ENCODE measurements around the gene DCDC1. TPM values are rescaled to one million over a fixed set of nuclear protein-coding genes. Genes with fewer than 3 reads are reported as not detected.

The DCDC1 gene
- total RNA-seq, 4 donors from 2014 or later = 0.05 to 0.81 (median 0.42) TPM; not detected in 1

DNA sequence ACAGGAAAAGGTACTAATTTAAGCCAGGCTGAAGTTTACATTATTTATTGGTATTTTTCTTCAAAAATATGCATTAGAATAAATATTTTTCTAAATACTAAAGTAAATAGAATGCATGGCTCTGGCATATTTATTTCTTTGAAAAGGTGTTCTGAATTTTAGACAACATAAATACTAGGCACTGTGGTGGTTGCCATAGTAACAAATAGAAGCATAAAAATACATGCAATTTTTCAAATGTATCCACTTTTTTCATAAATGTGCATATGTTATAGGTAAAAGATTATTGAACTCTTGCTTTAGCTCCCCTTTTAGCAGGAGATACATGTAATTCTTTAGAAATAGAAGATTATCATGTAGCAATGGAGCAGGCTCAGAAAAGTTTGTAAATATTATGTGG is 18.4 kb downstream of the DCDC1 start:
- DNase-seq (ENCODE audit: low spot score in 2 of 2) = no peak
- no peak overlapping the region for H3K4me3 ChIP-seq (ENCODE audit: low read depth, poor library complexity, severe bottlenecking)
- intact Hi-C loops (cut with DNase I; ENCODE audit: low total_unique reads) = no loop called here
- TF ChIP-seq, protein P1, sequence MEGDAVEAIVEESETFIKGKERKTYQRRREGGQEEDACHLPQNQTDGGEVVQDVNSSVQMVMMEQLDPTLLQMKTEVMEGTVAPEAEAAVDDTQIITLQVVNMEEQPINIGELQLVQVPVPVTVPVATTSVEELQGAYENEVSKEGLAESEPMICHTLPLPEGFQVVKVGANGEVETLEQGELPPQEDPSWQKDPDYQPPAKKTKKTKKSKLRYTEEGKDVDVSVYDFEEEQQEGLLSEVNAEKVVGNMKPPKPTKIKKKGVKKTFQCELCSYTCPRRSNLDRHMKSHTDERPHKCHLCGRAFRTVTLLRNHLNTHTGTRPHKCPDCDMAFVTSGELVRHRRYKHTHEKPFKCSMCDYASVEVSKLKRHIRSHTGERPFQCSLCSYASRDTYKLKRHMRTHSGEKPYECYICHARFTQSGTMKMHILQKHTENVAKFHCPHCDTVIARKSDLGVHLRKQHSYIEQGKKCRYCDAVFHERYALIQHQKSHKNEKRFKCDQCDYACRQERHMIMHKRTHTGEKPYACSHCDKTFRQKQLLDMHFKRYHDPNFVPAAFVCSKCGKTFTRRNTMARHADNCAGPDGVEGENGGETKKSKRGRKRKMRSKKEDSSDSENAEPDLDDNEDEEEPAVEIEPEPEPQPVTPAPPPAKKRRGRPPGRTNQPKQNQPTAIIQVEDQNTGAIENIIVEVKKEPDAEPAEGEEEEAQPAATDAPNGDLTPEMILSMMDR (IDR thresholded peaks at IDR 0.05) = no peak
- TF ChIP-seq POLR2A (IDR thresholded peaks at IDR 0.05) = no peak

DNA sequence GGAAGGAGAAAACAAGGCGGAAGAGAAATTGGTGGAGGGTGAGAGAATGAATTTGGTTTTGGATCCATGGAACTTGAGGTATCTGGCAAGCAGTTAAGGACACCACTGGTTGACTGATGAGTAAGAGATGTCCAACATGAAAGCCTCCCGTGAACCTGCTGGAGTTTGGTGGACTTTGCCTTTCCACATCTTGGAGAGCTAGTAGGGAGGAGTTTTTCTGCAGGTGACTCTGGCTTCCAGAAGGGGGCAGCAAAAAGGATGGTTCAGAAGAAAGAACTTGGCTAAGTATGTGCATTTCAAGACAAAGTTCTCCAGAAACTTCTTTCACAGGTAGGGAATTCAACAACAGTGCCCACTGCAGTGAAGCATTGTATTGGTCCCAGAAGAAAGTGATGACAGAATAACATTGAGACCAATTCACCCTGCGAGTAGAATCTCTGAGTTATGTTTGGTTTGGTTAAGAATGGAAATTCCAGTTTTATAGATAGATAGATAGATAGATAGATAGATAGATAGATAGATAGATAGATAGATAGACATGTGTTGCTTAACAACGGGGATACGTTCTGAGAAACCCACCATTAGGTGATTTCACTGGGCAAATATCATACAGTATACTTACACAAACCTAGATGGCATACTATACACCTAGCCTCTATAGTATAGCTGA is 28.5 kb downstream of the DCDC1 start:
- WGBS, 2 donors = 92 to 95% methylated on average over 5 of the region's 5 CpGs
- H3K4me3 ChIP-seq (ENCODE audit: low read depth, poor library complexity, severe bottlenecking) = no peak overlapping the region
- no peak for TF ChIP-seq POLR2A (IDR thresholded peaks at IDR 0.05)
- TF ChIP-seq, protein P1 (IDR thresholded peaks at IDR 0.05) = no peak
- intact Hi-C loops (cut with DNase I; ENCODE audit: low total_unique reads) = no loop called here
- no peak for DNase-seq (ENCODE audit: low spot score in 2 of 2)

- intact Hi-C loops (cut with DNase I; ENCODE audit: low total_unique reads) = no loop called here
- TF ChIP-seq, protein P1 (IDR thresholded peaks at IDR 0.05) = no peak
- no peak for TF ChIP-seq POLR2A (IDR thresholded peaks at IDR 0.05)
- DNase-seq (ENCODE audit: low spot score in 2 of 2) = no peak
- H3K4me3 ChIP-seq (ENCODE audit: low read depth, poor library complexity, severe bottlenecking) = no peak overlapping the region
- 65 to 76% methylated on average over 2 of the region's 2 CpGs for WGBS, 2 donors
Observed at GRCh38 chr11:31337806-31338205, 31.7 kb downstream of the DCDC1 start.

DNA sequence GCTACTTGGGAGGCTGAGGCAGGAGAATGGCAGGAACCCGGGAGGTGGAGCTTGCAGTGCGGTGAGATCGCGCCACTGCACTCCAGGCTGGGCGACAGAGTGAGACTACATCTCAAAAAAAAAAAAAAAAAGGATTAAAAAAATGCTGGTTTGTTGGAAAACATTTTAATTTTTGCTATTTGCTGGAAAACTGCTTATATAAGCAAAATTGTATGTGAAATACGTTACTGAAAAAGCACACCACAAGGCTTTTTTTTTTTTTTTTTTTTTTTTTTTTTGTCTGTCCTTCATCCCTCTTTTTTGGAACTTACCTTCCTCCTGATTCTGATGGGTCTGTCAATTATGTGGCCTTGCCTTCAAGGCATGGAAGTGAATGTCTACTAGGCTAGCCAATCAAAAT is 40.8 kb downstream of the DCDC1 start:
- WGBS, 2 donors = 92 to 93% methylated on average over 6 of the region's 6 CpGs
- no peak for TF ChIP-seq POLR2A (IDR thresholded peaks at IDR 0.05)
- TF ChIP-seq, protein P1 (IDR thresholded peaks at IDR 0.05) = no peak
- no peak overlapping the region for H3K4me3 ChIP-seq (ENCODE audit: low read depth, poor library complexity, severe bottlenecking)
- intact Hi-C loops (cut with DNase I; ENCODE audit: low total_unique reads) = no loop called here
- no peak for DNase-seq (ENCODE audit: low spot score in 2 of 2)

- intact Hi-C loops (cut with DNase I; ENCODE audit: low total_unique reads) = no loop called here
- no peak for TF ChIP-seq POLR2A (IDR thresholded peaks at IDR 0.05)
- TF ChIP-seq, protein P1 (IDR thresholded peaks at IDR 0.05) = no peak
- no peak overlapping the region for H3K4me3 ChIP-seq (ENCODE audit: low read depth, poor library complexity, severe bottlenecking)
- WGBS, 2 donors = 92% methylated on average over 3 of the region's 3 CpGs
- no peak for DNase-seq (ENCODE audit: low spot score in 2 of 2)
Observed at GRCh38 chr11:31327417-31327816, 42.1 kb downstream of the DCDC1 start.

Measured in lower leg skin (tissue), 4 donors.